ENCODE results near the gene ROR1.

The ROR1 gene

GRCh38 chr1:63974966-63975365 lies 201.1 kb downstream of the ROR1 start:
- TF ChIP-seq KLF9 (tag by site-specific recombination; IDR thresholded peaks at IDR 0.05; ENCODE audit: low read depth) (no peak), TSHZ1 (tag by site-specific recombination; IDR thresholded peaks at IDR 0.05; ENCODE audit: borderline replicate concordance) (no peak), ZNF175 (tag by site-specific recombination; IDR thresholded peaks at IDR 0.05) (no peak), ZNF24 (tag by site-specific recombination; IDR thresholded peaks at IDR 0.05) (no peak)
- H3K36me3 ChIP-seq (ENCODE audit: control insufficient read depth in 2 of 2, insufficient read depth in 1 of 2, low read length in 2 of 2) = no peaks in the 10 kb centered on the region
- H3K9me3 ChIP-seq (ENCODE audit: control insufficient read depth, insufficient read depth, low read depth, low read length) = no peaks in the 10 kb centered on the region
- no peak overlapping the region for H3K27ac ChIP-seq (ENCODE audit: extremely low read depth, low read depth, low read length)
- ChIA-PET CTCF (interaction anchor here (0.7 to 1.3 kb wide), 3 partner anchors 9 to 25 kb away, joined by 3 to 4 read pairs (median 4); no protein-coding TSS in a partner anchor), POLR2A (no interaction called here)
- H3K4me1 ChIP-seq (ENCODE audit: control insufficient read depth, insufficient read depth, low read length) = no peaks in the 10 kb centered on the region
- H3K4me3 ChIP-seq (ENCODE audit: low read depth, low read length) = no peak overlapping the region

DNA sequence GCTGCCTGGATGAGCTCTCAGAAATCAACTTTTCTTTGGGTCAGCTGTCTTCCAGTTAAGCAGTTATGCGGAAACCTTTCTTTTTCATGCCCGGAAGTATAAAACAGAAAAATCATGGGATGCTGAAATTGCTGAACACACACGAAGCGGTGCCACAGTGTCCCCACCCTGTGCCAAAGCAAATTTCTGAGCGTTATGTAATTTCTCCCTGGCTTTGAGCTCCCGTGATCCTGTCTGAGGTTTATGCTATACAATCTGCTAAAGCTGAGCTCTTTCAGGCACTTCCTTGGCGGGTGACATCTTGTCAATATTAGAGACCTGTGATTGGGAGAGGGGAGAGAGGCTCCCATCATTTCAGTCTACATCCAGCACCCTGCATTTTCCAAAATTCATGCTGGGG lies 201.7 kb downstream of the ROR1 start:
- TF ChIP-seq ZNF341 (tag by site-specific recombination; IDR thresholded peaks at IDR 0.05; ENCODE audit: low read depth) (no peak), SCRT2 (tag by site-specific recombination; IDR thresholded peaks at IDR 0.05) (no peak), MEIS1 (CRISPR knock-in tag; IDR thresholded peaks at IDR 0.05; ENCODE audit: borderline replicate concordance) (no peak), ZBTB7A (tag by site-specific recombination; IDR thresholded peaks at IDR 0.05; ENCODE audit: low read depth) (no peak), ZNF654 (tag by site-specific recombination; IDR thresholded peaks at IDR 0.05; ENCODE audit: low read depth) (no peak), SCRT1 (tag by site-specific recombination; IDR thresholded peaks at IDR 0.05; ENCODE audit: borderline replicate concordance) (no peak), ZNF112 (tag by site-specific recombination; IDR thresholded peaks at IDR 0.05) (no peak), ZNF416 (tag by site-specific recombination; IDR thresholded peaks at IDR 0.05) (no peak), MYNN (tag by site-specific recombination; IDR thresholded peaks at IDR 0.05; ENCODE audit: borderline replicate concordance) (no peak), BCL11A (tag by site-specific recombination; IDR thresholded peaks at IDR 0.05; ENCODE audit: low read depth) (no peak), ZNF19 (tag by site-specific recombination; IDR thresholded peaks at IDR 0.05; ENCODE audit: low read depth) (no peak), ZNF37A (tag by site-specific recombination; IDR thresholded peaks at IDR 0.05) (no peak), ZNF132 (tag by site-specific recombination; IDR thresholded peaks at IDR 0.05; ENCODE audit: borderline replicate concordance) (no peak)
- TF ChIP-seq, protein P1, sequence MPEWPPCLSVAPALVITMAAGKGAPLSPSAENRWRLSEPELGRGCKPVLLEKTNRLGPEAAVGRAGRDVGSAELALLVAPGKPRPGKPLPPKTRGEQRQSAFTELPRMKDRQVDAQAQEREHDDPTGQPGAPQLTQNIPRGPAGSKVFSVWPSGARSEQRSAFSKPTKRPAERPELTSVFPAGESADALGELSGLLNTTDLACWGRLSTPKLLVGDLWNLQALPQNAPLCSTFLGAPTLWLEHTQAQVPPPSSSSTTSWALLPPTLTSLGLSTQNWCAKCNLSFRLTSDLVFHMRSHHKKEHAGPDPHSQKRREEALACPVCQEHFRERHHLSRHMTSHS (tag by site-specific recombination; IDR thresholded peaks at IDR 0.05) = no peak
- H3K27ac ChIP-seq (ENCODE audit: extremely low read depth, low read depth, low read length) = no peak overlapping the region
- H3K4me3 ChIP-seq (ENCODE audit: low read depth, low read length) = no peak overlapping the region
- no peaks in the 10 kb centered on the region for H3K9me3 ChIP-seq (ENCODE audit: control insufficient read depth, insufficient read depth, low read depth, low read length)
- ChIA-PET CTCF (interaction anchor here (0.7 to 1.3 kb wide), 4 partner anchors 9 to 187 kb away, joined by 3 to 5 read pairs (median 4); no protein-coding TSS in a partner anchor), POLR2A (interaction anchor here (0.5 kb wide), 1 partner anchor 329 kb away, joined by 6 read pairs; no protein-coding TSS in a partner anchor)
- no peaks in the 10 kb centered on the region for H3K36me3 ChIP-seq (ENCODE audit: control insufficient read depth in 2 of 2, insufficient read depth in 1 of 2, low read length in 2 of 2)
- peaks cover 3% of the 10 kb centered on the region; the same call in 1 of the 2 replicates for H3K4me1 ChIP-seq (ENCODE audit: control insufficient read depth, insufficient read depth, low read length)

DNA sequence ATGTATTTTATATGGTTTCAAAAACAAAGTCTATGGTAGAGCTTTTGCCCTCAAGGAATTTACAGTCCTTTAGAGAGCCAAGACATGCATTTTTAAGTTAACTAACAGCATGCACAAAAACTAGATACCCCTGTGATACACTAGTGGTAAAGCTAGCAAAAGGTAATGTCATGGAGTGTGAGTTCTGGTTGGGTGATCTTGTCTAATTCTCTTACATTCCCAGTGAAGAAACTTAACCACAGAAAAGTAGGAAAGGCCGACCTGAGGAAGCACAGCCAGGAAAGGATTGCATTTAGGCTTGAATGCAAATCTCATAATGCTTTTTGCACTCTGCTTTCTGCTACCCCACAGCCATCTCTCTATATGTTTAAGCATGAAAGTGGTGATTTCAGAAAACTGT lies 202.2 kb downstream of the ROR1 start:
- POLR2A ChIA-PET = no interaction called here
- TF ChIP-seq ZNF341 (tag by site-specific recombination; IDR thresholded peaks at IDR 0.05; ENCODE audit: low read depth) (no peak), REPIN1 (tag by site-specific recombination; IDR thresholded peaks at IDR 0.05; ENCODE audit: low read depth) (no peak), ZNF174 (tag by site-specific recombination; IDR thresholded peaks at IDR 0.05) (no peak), ZNF792 (tag by site-specific recombination; IDR thresholded peaks at IDR 0.05) (no peak), ZSCAN23 (tag by site-specific recombination; IDR thresholded peaks at IDR 0.05) (no peak), MZF1 (tag by site-specific recombination; IDR thresholded peaks at IDR 0.05; ENCODE audit: borderline replicate concordance) (no peak), ZNF791 (tag by site-specific recombination; IDR thresholded peaks at IDR 0.05) (no peak)
- TF ChIP-seq, protein P2, sequence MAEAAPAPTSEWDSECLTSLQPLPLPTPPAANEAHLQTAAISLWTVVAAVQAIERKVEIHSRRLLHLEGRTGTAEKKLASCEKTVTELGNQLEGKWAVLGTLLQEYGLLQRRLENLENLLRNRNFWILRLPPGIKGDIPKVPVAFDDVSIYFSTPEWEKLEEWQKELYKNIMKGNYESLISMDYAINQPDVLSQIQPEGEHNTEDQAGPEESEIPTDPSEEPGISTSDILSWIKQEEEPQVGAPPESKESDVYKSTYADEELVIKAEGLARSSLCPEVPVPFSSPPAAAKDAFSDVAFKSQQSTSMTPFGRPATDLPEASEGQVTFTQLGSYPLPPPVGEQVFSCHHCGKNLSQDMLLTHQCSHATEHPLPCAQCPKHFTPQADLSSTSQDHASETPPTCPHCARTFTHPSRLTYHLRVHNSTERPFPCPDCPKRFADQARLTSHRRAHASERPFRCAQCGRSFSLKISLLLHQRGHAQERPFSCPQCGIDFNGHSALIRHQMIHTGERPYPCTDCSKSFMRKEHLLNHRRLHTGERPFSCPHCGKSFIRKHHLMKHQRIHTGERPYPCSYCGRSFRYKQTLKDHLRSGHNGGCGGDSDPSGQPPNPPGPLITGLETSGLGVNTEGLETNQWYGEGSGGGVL (tag by site-specific recombination; IDR thresholded peaks at IDR 0.05) = no peak
- TF ChIP-seq, protein P3, sequence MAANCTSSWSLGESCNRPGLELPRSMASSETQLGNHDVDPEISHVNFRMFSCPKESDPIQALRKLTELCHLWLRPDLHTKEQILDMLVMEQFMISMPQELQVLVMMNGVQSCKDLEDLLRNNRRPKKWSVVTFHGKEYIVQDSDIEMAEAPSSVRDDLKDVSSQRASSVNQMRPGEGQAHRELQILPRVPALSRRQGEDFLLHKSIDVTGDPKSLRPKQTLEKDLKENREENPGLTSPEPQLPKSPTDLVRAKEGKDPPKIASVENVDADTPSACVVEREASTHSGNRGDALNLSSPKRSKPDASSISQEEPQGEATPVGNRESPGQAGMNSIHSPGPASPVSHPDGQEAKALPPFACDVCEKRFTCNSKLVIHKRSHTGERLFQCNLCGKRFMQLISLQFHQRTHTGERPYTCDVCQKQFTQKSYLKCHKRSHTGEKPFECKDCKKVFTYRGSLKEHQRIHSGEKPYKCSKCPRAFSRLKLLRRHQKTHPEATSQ (tag by site-specific recombination; IDR thresholded peaks at IDR 0.05) = no peak

More for the DNA sequence above, 202.2 kb downstream of the ROR1 start:
- CTCF ChIA-PET = interaction anchor here (0.7 to 1.3 kb wide), 4 partner anchors 8 to 187 kb away, joined by 3 to 5 read pairs (median 4); no protein-coding TSS in a partner anchor
- no peak overlapping the region for H3K4me3 ChIP-seq (ENCODE audit: low read depth, low read length)
- no peaks in the 10 kb centered on the region for H3K9me3 ChIP-seq (ENCODE audit: control insufficient read depth, insufficient read depth, low read depth, low read length)
- no peaks in the 10 kb centered on the region for H3K36me3 ChIP-seq (ENCODE audit: control insufficient read depth in 2 of 2, insufficient read depth in 1 of 2, low read length in 2 of 2)
- H3K4me1 ChIP-seq (ENCODE audit: control insufficient read depth, insufficient read depth, low read length) = peaks cover 7% of the 10 kb centered on the region; the same call in 1 of the 2 replicates
- H3K27ac ChIP-seq (ENCODE audit: extremely low read depth, low read depth, low read length) = no peak overlapping the region

Measured in HEK293 (cell line).